Left lung (tissue), 10 donors: Measurements from ENCODE around the gene PXDN. TPM values are rescaled to one million over a fixed set of nuclear protein-coding genes. Genes with fewer than 3 reads are reported as not detected.

Experiments used
- ATAC-seq: fragments of 200-7000 bp; cut with Tn5 transposase; one replicate; pipeline ENCODE4 v1.9.1; 2020; ENCODE audit warnings: moderate library complexity
- DNase-seq, 4 donors: peaks; one replicate each; pipeline ENCODE4 v3.0.0-alpha.2; 2013 to 2020
- H3K27ac ChIP-seq, 2 donors: fragments of 200-600 bp; sonication (generic) in 1 of 2; one replicate each; pipeline versions ENCODE4 v1.5.0 to v1.8.0; 2020 to 2021
- H3K27me3 ChIP-seq, 2 donors: fragments of 200-600 bp; sonication (generic) in 1 of 2; one replicate each; pipeline versions ENCODE4 v1.5.0 to v1.8.0; 2020 to 2021
- H3K36me3 ChIP-seq, 2 donors: fragments of 200-600 bp; sonication (generic) in 1 of 2; one replicate each; pipeline versions ENCODE4 v1.5.0 to v1.8.0; 2020 to 2021
- H3K4me1 ChIP-seq, 2 donors: fragments of 200-600 bp; one replicate each; pipeline ENCODE4 v1.8.0; 2021
- H3K4me3 ChIP-seq, 2 donors: fragments of 200-600 bp; sonication (generic) in 1 of 2; one replicate each; pipeline versions ENCODE4 v1.5.0 to v1.8.0; 2020 to 2021; ENCODE audit warnings: mild to moderate bottlenecking in 1 of 2
- H3K9me3 ChIP-seq, 2 donors: fragments of 200-600 bp; sonication (generic) in 1 of 2; one replicate each; pipeline versions ENCODE4 v1.5.0 to v1.8.0; 2020 to 2021
- intact Hi-C, 2 donors: fragments of 100-400 bp; cut with DNase I; formaldehyde crosslinking; loops; one replicate each; pipeline versions ENCODE4 v1.11.2 to v1.14.2; 2022
- polyA plus RNA-seq, 6 donors: library from polyadenylated mRNA; unstranded; fragments of 120-200 nt; gene quantifications; one replicate each; pipeline ENCODE4 v1.2.1, GENCODE V29; 2013; ENCODE audit not compliant: insufficient read length in 6 of 6
- total RNA-seq, 2 donors: library from RNA; stranded (reverse); fragmentation: NEBNext Ultra II Directional; extraction: Animal tissue kit (Norgen Biotek cat#: 25700); gene quantifications; one replicate each; pipeline ENCODE4 v1.2.1, GENCODE V29; 2021
- TF ChIP-seq, protein P1 (sequence below), 2 donors: fragments of 200-600 bp; sonication (generic) in 1 of 2; IDR thresholded peaks; one replicate each; pipeline versions ENCODE4 v1.5.0 to v1.8.0; 2021; ENCODE audit warnings: antibody characterized with exemption in 2 of 2
- donor health status: DM: no; HTN: yes; CAD: no.
- donor health status: DM: no; HTN: no; CAD: no.

PXDN gene
- total and polyA plus RNA-seq, 8 donors: 44.8 to 215 (median 174) TPM

DNA sequence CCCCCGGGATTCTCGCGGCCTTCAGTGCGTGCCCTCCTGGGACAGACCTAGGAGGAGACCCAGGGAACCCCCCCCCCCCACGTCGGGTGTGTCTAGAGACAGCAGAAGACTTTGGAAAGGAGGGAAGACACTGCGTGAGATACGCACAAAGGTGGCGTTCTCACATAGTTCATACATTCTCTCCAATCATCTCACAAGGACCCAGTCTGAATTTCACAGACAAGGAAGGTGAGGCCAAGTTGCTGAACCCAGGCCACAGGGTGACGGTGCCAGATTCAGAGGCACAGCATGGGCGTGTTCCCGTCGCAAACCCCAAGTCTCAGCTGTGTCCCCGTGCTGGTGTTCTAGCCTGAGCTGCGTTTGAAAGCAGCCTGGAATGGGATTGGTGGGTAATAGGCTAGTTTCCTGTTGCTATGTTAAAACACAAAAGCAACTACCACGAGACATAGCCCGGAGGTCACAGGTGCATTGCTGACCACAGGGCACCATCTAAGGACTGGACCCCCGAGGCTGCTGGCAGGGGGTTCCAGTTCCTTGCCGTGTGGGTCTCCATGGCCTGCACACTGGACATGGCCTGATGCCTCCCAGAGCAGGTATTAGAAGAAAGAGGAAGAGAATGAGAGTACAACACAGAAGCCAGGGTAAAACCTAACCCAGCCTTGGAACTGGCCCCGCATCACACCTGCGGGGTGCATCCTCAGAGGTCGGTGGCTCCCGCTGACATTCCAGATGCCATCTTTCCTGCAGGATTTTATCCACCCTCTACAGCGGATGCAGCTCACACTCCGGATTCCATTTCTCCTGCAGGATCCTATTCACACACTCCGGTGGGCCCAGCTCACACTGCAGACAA is 1.1 kb upstream of the PXDN start:
- Histone ChIP-seq H3K4me3 (peak overlapping the region; percentile 49 to 54), H3K4me1 (peaks cover 0 to 21% of the 10 kb centered on the region in 2 donors), H3K27me3 (peaks cover 3 to 44% of the 10 kb centered on the region in 2 donors), H3K27ac (peak overlapping the region in 1 of 2 donors; percentile 77), H3K9me3 (no peaks in the 10 kb centered on the region), H3K36me3 (no peaks in the 10 kb centered on the region)
- TF ChIP-seq, protein P1, sequence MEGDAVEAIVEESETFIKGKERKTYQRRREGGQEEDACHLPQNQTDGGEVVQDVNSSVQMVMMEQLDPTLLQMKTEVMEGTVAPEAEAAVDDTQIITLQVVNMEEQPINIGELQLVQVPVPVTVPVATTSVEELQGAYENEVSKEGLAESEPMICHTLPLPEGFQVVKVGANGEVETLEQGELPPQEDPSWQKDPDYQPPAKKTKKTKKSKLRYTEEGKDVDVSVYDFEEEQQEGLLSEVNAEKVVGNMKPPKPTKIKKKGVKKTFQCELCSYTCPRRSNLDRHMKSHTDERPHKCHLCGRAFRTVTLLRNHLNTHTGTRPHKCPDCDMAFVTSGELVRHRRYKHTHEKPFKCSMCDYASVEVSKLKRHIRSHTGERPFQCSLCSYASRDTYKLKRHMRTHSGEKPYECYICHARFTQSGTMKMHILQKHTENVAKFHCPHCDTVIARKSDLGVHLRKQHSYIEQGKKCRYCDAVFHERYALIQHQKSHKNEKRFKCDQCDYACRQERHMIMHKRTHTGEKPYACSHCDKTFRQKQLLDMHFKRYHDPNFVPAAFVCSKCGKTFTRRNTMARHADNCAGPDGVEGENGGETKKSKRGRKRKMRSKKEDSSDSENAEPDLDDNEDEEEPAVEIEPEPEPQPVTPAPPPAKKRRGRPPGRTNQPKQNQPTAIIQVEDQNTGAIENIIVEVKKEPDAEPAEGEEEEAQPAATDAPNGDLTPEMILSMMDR (IDR thresholded peaks at IDR 0.05): no peak
- no peak for ATAC-seq
- intact Hi-C loops: loop anchor here in 1 of 2 donors (5.0 kb wide), 1 partner anchor 153 kb away; no protein-coding TSS in a partner anchor
- DNase-seq: peak in 1 of 4 donors; percentile 46

DNA sequence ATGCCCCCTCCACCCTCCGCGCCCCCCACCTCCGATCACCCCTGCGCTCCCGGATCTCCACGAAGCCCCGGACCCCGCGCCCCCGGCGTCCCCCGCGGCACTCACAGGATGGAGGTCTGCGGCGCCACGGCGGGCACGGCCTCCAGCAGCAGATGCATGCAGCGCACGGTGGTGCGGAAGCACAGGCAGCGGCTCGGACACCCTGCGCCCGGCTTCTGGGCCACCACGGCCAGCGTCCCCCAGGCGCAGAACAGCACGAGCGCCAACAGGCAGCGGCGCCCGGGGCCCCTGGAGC is 217 bp downstream of the PXDN start:
- intact Hi-C loops: no loop called here
- peak; percentile 23 for ATAC-seq
- H3K9me3 ChIP-seq: no peaks in the 10 kb centered on the region

DNA sequence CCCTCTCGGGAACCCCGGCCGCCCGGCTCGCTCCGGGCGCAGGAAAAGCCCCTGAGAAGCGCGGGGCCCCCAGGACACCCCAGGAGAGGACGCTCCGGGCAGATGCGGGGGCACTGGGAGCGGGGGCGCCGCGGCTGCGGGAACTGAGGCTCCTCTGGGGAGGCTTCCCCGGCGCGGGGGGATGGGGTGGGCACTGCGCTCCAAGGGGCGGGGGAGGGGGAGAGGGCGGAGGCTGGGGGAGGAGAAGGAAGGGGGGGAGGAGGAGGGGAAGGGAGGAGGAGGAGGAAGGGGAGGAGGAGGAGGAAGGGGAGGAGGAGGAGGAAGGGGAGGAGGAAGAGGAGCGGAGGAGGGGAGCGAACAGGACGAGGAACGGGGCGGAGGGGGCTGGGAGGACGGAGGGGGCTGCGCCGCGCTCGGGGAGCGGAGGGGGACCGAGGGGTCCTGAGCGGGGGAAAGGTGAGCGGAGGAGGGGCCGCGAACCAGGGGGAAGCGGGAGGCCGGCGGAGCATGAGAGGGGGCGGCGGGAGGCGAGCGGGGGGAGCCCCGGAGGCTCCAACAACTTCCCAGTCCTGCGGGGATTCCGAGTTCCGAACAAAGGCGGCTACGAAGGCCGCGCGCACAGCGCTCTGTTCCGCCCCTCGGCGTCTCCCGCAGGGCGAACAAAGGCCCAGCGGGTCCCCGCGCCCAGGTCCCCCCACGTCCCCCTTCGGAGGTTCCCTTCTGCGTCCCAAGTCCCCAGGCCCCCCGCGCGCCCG is 742 bp downstream of the PXDN start:
- H3K36me3 ChIP-seq: no peaks in the 10 kb centered on the region
- peaks cover 0 to 30% of the 10 kb centered on the region in 2 donors for H3K4me1 ChIP-seq
- peak overlapping the region; percentile 54 to 57 for H3K4me3 ChIP-seq
- TF ChIP-seq, protein P1 (IDR thresholded peaks at IDR 0.05): no peak
- H3K9me3 ChIP-seq: no peaks in the 10 kb centered on the region
- intact Hi-C loops: no loop called here
- peak; percentile 41 for ATAC-seq
- peak overlapping the region; percentile 79 to 85 for H3K27ac ChIP-seq
- peaks cover 3 to 40% of the 10 kb centered on the region in 2 donors for H3K27me3 ChIP-seq
- peak in 3 of 4 donors; percentile 56 to 74 (median 66) for DNase-seq

More for the DNA sequence above, 217 bp downstream of the PXDN start:
- H3K36me3 ChIP-seq: no peaks in the 10 kb centered on the region
- peaks cover 0 to 30% of the 10 kb centered on the region in 2 donors for H3K4me1 ChIP-seq
- peak overlapping the region; percentile 49 to 54 for H3K4me3 ChIP-seq
- H3K27me3 ChIP-seq: peaks cover 3 to 44% of the 10 kb centered on the region in 2 donors
- DNase-seq: peak in 1 of 4 donors; percentile 77
- TF ChIP-seq, protein P1 (IDR thresholded peaks at IDR 0.05): no peak
- H3K27ac ChIP-seq: peak overlapping the region; percentile 77 to 85

DNA sequence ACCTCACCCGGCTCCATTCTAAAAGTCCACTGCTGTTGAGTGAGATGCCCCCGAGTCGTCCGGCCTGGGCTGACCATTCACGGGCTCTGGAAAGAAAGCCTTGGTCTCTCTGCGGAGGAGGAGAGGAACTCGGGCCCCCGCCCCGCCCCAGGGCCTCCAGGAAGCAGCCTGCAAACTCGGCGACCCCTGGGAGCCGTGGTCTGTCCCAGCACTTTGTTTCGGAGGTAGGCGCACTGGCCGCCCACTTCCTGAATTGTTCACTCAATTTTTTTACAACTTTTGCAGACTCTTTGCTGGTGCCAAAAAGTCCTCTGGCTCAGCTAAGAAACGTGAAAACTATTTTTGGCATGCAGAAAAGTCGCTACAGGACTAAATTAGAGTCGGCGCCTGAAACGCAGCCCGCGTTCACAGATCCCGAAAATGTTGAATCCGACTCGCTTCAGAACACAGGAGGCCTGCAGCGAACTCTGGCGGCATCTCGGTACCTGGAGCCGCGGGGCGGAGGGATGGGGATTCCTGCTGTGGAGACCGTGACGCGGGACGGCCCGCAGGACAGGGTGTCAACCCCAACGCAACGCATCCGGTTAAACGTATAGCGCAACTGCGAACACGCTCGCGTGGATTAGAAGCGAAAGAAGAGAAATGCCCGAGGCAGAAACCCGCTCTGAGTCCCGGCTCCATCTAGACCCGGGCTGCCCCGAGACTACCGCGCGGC is 1.5 kb downstream of the PXDN start:
- H3K27ac ChIP-seq: peak overlapping the region; percentile 79 to 85
- H3K9me3 ChIP-seq: no peaks in the 10 kb centered on the region
- peaks cover 3 to 39% of the 10 kb centered on the region in 2 donors for H3K27me3 ChIP-seq
- H3K4me3 ChIP-seq: peak overlapping the region; percentile 54 to 57
- intact Hi-C loops: no loop called here
- peak; percentile 86 for ATAC-seq
- DNase-seq: peak; percentile 76 to 87 (median 80)
- no peaks in the 10 kb centered on the region for H3K36me3 ChIP-seq
- peaks cover 0 to 30% of the 10 kb centered on the region in 2 donors for H3K4me1 ChIP-seq
- TF ChIP-seq, protein P1 (IDR thresholded peaks at IDR 0.05): peak; percentile 29 to 34
